Tibial nerve (tissue), 4 donors: ENCODE results near the gene CALM3. TPM values are rescaled to one million over a fixed set of nuclear protein-coding genes. Genes with fewer than 3 reads are reported as not detected.

Experiments used
- DNase-seq, 2 donors: peaks; one replicate each; pipeline ENCODE4 v3.0.0-alpha.2; 2019; ENCODE audit warnings: low spot score in 2 of 2
- H3K27ac ChIP-seq, 4 donors: fragments of 200-600 bp; sonication (generic) in 3 of 4; one replicate each; pipeline ENCODE4 v1.5.1; 2017 to 2019; ENCODE audit warnings: mild to moderate bottlenecking in 1 of 4
- H3K27me3 ChIP-seq, 2 donors: fragments of 200-600 bp; sonication (generic) in 1 of 2; one replicate each; pipeline versions ENCODE4 v1.5.1 to v1.6.0; 2017 to 2019
- H3K36me3 ChIP-seq, 3 donors: fragments of 200-600 bp; sonication (generic); one replicate each; pipeline ENCODE4 v1.5.1; 2018 to 2019
- H3K4me1 ChIP-seq, 4 donors: fragments of 200-600 bp; sonication (generic) in 3 of 4; one replicate each; pipeline ENCODE4 v1.5.1; 2017 to 2019
- H3K4me3 ChIP-seq, 4 donors: fragments of 200-600 bp; sonication (generic) in 3 of 4; one replicate each; pipeline ENCODE4 v1.5.1; 2017 to 2019; ENCODE audit warnings: mild to moderate bottlenecking in 1 of 4, moderate library complexity in 1 of 4
- H3K9me3 ChIP-seq, 4 donors: fragments of 200-600 bp; sonication (generic) in 3 of 4; one replicate each; pipeline ENCODE4 v1.5.1; 2017 to 2019
- EP300 ChIP-seq, 2 donors: sonication (generic); formaldehyde crosslinking; IDR thresholded peaks; one replicate each; pipeline ENCODE4 v1.6.1; 2017; ENCODE audit warnings: antibody characterized with exemption in 2 of 2, mild to moderate bottlenecking in 1 of 2
- POLR2A ChIP-seq, 2 donors: fragments of 450-650 bp; IDR thresholded peaks; one replicate each; pipeline ENCODE4 v1.6.1; 2017; ENCODE audit warnings: antibody characterized with exemption in 2 of 2, mild to moderate bottlenecking in 2 of 2, moderate library complexity in 2 of 2
- WGBS, 2 donors: methylation state at CpG; one replicate each; pipeline ENCODE4 v1.1.5; 2018; 5-methylcytosine and 5-hydroxymethylcytosine counted together
- total RNA-seq, 4 donors: library from RNA; depleted of rRNA; stranded (reverse); fragments of >200 nt; gene quantifications; one replicate each; pipeline ENCODE4 v1.1.0, GENCODE V29; 2016
- TF ChIP-seq, protein P1 (sequence below), 5 experiments: fragments of 200-600 bp in 3 of 5; fragments of 450-650 bp in 2 of 5; sonication (generic) in 3 of 5; IDR thresholded peaks; one replicate each; pipeline ENCODE4 v1.5.1; 2016 to 2019; ENCODE audit warnings: antibody characterized with exemption in 5 of 5, mild to moderate bottlenecking in 3 of 5, moderate library complexity in 2 of 5

Gene CALM3
- total RNA-seq, 4 donors from 2014 or later: 123 to 167 (median 137) TPM

DNA sequence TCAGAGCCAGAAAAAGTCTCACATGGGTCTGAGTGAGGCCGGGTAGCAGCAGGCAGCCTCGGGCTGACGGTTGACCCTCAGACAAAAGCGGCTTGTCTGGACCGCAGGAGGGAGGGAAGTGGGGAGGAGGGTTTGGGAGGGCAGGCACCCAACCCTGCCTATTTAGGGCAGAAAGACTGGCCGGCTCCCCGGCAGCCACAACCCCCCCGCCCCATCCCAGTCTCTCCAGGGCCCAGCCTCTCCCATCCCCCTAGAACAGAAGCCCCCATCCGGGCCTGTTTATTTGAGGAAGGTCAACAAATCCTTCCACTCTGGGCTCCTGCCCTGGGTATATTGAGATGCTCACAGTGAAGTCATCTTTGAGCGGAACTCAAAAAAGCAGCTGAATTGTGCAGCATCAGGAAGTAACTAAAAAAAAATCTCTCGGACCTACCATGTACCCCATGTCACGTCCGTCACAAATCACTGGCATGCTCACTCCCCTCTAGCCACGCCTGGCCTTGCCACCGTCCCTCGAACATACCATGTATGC is 53.6 kb downstream of the CALM3 start:
- Histone ChIP-seq H3K4me1 (peaks cover 0 to 36% (median 15%) of the 10 kb centered on the region in 4 donors), H3K27ac (peak overlapping the region; percentile 55 to 90 (median 78)), H3K9me3 (no peaks in the 10 kb centered on the region), H3K27me3 (no peaks in the 10 kb centered on the region), H3K4me3 (no peak overlapping the region), H3K36me3 (no peaks in the 10 kb centered on the region)
- DNase-seq: no peak
- no peak for TF ChIP-seq POLR2A (IDR thresholded peaks at IDR 0.05)
- TF ChIP-seq EP300 (IDR thresholded peaks at IDR 0.05): no peak
- TF ChIP-seq, protein P1, sequence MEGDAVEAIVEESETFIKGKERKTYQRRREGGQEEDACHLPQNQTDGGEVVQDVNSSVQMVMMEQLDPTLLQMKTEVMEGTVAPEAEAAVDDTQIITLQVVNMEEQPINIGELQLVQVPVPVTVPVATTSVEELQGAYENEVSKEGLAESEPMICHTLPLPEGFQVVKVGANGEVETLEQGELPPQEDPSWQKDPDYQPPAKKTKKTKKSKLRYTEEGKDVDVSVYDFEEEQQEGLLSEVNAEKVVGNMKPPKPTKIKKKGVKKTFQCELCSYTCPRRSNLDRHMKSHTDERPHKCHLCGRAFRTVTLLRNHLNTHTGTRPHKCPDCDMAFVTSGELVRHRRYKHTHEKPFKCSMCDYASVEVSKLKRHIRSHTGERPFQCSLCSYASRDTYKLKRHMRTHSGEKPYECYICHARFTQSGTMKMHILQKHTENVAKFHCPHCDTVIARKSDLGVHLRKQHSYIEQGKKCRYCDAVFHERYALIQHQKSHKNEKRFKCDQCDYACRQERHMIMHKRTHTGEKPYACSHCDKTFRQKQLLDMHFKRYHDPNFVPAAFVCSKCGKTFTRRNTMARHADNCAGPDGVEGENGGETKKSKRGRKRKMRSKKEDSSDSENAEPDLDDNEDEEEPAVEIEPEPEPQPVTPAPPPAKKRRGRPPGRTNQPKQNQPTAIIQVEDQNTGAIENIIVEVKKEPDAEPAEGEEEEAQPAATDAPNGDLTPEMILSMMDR (IDR thresholded peaks at IDR 0.05): no peak
- WGBS, 2 donors: 20 to 22% methylated on average over 13 to 16 of the region's 16 CpGs

DNA sequence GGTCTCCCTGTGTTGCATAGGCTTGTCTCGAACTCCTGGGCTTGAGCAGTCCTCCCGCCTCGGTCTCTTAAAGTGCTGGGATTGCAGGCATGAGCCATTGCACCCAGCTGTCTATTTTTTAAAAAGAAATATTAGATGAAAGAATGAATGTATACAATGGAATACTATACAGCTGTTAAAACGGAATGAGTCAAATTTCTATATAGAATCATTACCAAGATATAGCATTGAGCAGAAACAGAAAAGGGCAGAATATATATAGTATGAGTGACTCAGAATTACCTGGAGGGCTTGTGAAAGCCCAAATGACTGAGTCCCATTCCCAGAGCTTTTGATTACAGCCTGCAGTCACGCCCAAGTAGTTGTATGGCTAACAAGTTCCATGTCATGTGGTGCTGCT is 55.4 kb downstream of the CALM3 start:
- H3K27me3 ChIP-seq: no peaks in the 10 kb centered on the region
- no peaks in the 10 kb centered on the region for H3K36me3 ChIP-seq
- no peak overlapping the region for H3K27ac ChIP-seq
- H3K4me3 ChIP-seq: no peak overlapping the region
- no peak for DNase-seq
- peaks cover 0 to 49% (median 25%) of the 10 kb centered on the region in 4 donors for H3K4me1 ChIP-seq
- TF ChIP-seq, protein P1 (IDR thresholded peaks at IDR 0.05): no peak
- whole genome bisulfite sequencing, 2 donors: 94 to 98% methylated on average over 5 of the region's 5 CpGs
- H3K9me3 ChIP-seq: no peaks in the 10 kb centered on the region

DNA sequence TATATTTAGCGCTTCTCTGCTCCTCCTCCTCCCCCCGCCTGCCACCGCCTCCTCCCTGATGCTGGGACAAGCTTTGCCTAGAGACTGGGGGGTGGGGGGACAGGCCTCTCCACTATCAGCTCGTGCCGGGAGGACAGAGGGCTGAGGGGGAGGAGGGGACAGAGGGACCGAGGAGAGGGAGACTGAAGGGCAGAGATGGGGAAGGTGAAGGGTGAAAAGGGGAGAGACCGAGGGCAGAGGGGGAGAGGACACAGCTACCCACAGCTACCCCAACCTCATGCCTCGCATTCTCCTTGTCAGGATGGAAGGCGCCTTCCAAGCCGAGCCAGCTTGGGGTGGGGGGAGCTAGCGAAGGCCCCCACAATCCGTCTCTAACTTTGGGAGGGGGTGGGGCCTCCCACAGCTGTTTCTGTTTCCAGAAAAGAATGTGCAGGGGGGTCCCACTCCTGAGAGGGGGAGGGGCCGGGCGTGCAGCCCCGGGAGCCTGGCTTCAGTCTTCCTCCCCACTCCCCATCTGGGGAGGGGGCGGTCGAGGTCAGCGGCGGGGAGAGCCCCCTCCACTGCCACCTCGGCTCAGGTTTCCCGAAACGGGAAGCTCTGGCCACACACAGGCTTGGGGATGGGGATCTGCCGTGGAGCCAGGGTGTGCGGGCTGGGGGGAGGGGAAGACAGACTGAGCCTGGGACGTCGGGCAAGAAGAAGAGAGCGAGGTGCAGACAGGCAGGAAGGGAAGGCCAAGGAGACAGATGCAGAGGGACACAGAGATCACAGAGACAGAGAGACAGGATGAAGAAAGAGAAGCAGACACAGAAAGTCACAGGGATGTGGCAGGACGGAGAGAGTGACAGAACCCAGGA is 58.2 kb downstream of the CALM3 start:
- DNase-seq: peak in 1 of 2 donors; percentile 33
- H3K27me3 ChIP-seq: no peaks in the 10 kb centered on the region
- no peaks in the 10 kb centered on the region for H3K36me3 ChIP-seq
- H3K4me1 ChIP-seq: peaks cover 0 to 47% (median 25%) of the 10 kb centered on the region in 4 donors
- WGBS, 2 donors: 3 to 5% methylated on average over 25 to 28 of the region's 28 CpGs
- peak overlapping the region; percentile 47 to 91 (median 64) for H3K4me3 ChIP-seq
- TF ChIP-seq POLR2A (IDR thresholded peaks at IDR 0.05) (no peak), EP300 (IDR thresholded peaks at IDR 0.05) (no peak)
- TF ChIP-seq, protein P1 (IDR thresholded peaks at IDR 0.05): no peak
- H3K9me3 ChIP-seq: no peaks in the 10 kb centered on the region
- peak overlapping the region; percentile 54 to 87 (median 70) for H3K27ac ChIP-seq

DNA sequence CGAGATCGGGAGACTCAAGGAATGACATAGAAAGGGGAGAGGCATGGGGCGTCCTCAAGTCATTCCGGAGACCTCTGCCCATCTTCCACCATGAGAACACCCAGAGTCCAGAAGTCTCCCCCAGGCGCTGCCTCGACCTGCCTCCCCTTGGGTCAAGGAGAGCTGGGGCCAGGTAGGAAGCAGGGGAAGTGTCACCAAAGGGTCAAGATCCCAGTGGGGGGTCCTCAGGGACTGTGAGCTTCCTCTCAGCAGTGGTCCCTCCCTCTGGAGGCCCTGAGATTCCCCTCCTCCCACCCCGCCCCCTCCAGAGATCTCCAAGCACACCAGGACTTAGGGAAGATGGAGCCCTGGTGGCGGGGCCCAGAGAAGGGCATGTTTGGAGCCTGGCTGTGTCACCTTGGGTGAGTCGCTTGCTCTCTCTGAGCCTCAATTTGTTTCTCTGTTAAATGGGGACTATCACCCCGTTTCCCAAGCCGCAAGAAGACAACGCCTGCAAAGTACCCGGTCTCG is 58.9 kb downstream of the CALM3 start:
- H3K27me3 ChIP-seq: no peaks in the 10 kb centered on the region
- TF ChIP-seq EP300 (IDR thresholded peaks at IDR 0.05): no peak
- no peak for TF ChIP-seq POLR2A (IDR thresholded peaks at IDR 0.05)
- TF ChIP-seq, protein P1 (IDR thresholded peaks at IDR 0.05): no peak
- peak overlapping the region; percentile 47 to 91 (median 64) for H3K4me3 ChIP-seq
- 2 to 4% methylated on average over 12 to 14 of the region's 14 CpGs for WGBS, 2 donors
- H3K36me3 ChIP-seq: no peaks in the 10 kb centered on the region
- peak overlapping the region; percentile 54 to 87 (median 70) for H3K27ac ChIP-seq
- H3K4me1 ChIP-seq: peaks cover 0 to 40% (median 20%) of the 10 kb centered on the region in 4 donors
- no peaks in the 10 kb centered on the region for H3K9me3 ChIP-seq
- no peak for DNase-seq

Other genes starting within 250 kb of the CALM3 start
- 1 to 10 TPM; 2.8 to 7.3 (median 5.0) TPM for gene CCDC8, start 187.8 kb upstream of the CALM3 start, total RNA-seq
- gene PNMA8C, start 172.4 kb upstream of the CALM3 start, total RNA-seq: under 1 TPM in 1 of 4 donors, not detected in 3; 0.30 TPM
- 1 to 10 TPM in 3 of 4 donors, under 1 TPM in 1; 0.90 to 7.4 (median 3.4) TPM for gene PNMA8A, start 129.8 kb upstream of the CALM3 start, total RNA-seq
- 1 to 10 TPM; 3.1 to 4.2 (median 3.7) TPM for gene PNMA8B, start 105.5 kb upstream of the CALM3 start, total RNA-seq
- gene PTGIR, start 23.8 kb downstream of the CALM3 start, total RNA-seq: 10 to 100 TPM in 2 of 4 donors, 1 to 10 TPM in 2; 3.1 to 43.2 (median 12.7) TPM
- not detected for gene GNG8, start 34.9 kb downstream of the CALM3 start, total RNA-seq
- 10 to 100 TPM in 1 of 4 donors, 1 to 10 TPM in 3; 7.1 to 11.7 (median 8.2) TPM for gene DACT3, start 59.9 kb downstream of the CALM3 start, total RNA-seq
- 10 to 100 TPM; 21.0 to 36.1 (median 30.2) TPM for gene PRKD2, start 115.8 kb downstream of the CALM3 start, total RNA-seq
- 10 to 100 TPM; 15.7 to 20.4 (median 17.7) TPM for gene FKRP, start 144.7 kb downstream of the CALM3 start, total RNA-seq
- 100 to 1,000 TPM in 1 of 4 donors, 10 to 100 TPM in 3; 77.4 to 127 (median 87.4) TPM for gene STRN4, start 145.1 kb downstream of the CALM3 start, total RNA-seq
- gene SLC1A5, start 187.3 kb downstream of the CALM3 start, total RNA-seq: 100 to 1,000 TPM in 1 of 4 donors, 10 to 100 TPM in 3; 76.8 to 107 (median 83.4) TPM
- gene AP2S1, start 249.5 kb downstream of the CALM3 start, total RNA-seq: 100 to 1,000 TPM in 1 of 4 donors, 10 to 100 TPM in 3; 32.1 to 108 (median 64.6) TPM